Calu3 (cell line): ENCODE measurements around the gene KLK7. TPM values are rescaled to one million over a fixed set of nuclear protein-coding genes. Genes with fewer than 3 reads are reported as not detected.
A peak's percentile ranks its signal among the peaks of the same experiment; 100 is the strongest.

ENCODE experiments used
- BruUV-seq: library from RNA; stranded (reverse); fragments of 400-500 nt; replicated peaks from 2 replicates; lab custom pipeline; 2021; lab: Mats Ljungman, UMichigan
- CTCF ChIA-PET: fragments of 300-600 bp; sonication (Branson Sonifier 250); formaldehyde crosslinking; loops from one replicate; lab custom pipeline; 2022; ENCODE audit warnings: antibody characterized with exemption; lab: Charles Lee
- DNase-seq: peaks from one replicate; pipeline ENCODE4 v3.0.0; 2022
- H3K27ac Mint-ChIP-seq: one replicate; pipeline ENCODE4 v1.8.0; 2022; ENCODE audit warnings: mixed read lengths; ENCODE audit not compliant: unreplicated experiment
- H3K27me3 Mint-ChIP-seq: one replicate; pipeline ENCODE4 v1.8.0; 2022; ENCODE audit warnings: mixed read lengths; ENCODE audit not compliant: unreplicated experiment
- H3K36me3 Mint-ChIP-seq: one replicate; pipeline ENCODE4 v1.8.0; 2022; ENCODE audit warnings: mild to moderate bottlenecking, moderate library complexity, mixed read lengths; ENCODE audit not compliant: insufficient read depth, unreplicated experiment
- H3K4me1 Mint-ChIP-seq: one replicate; pipeline ENCODE4 v1.8.0; 2022; ENCODE audit warnings: mild to moderate bottlenecking, low read depth, mixed read lengths; ENCODE audit not compliant: unreplicated experiment
- H3K4me3 Mint-ChIP-seq: one replicate; pipeline ENCODE4 v1.8.0; 2022; ENCODE audit warnings: mild to moderate bottlenecking, low read depth, moderate library complexity, mixed read lengths; ENCODE audit not compliant: unreplicated experiment
- H3K9me3 Mint-ChIP-seq: one replicate; pipeline ENCODE4 v1.8.0; 2022; ENCODE audit warnings: low read depth, mixed read lengths; ENCODE audit not compliant: unreplicated experiment
- intact Hi-C: fragments of 100-400 bp; cut with micrococcal nuclease; formaldehyde crosslinking; loops from one replicate; pipeline ENCODE4 v1.10.0; 2022; ENCODE audit not compliant: unreplicated experiment
- total RNA-seq: library from RNA; stranded (reverse); gene quantifications from 2 replicates; pipeline ENCODE4 v1.2.3, GENCODE V29; 2022
- TF ChIP-seq, protein P1 (sequence below): fragments of 200-600 bp; IDR thresholded peaks from one replicate; pipeline ENCODE4 v1.8.0; 2022; ENCODE audit warnings: antibody characterized with exemption; ENCODE audit not compliant: unreplicated experiment

Gene KLK7
- total RNA-seq, 1 experiment from 2014 or later = 6.5 TPM

DNA sequence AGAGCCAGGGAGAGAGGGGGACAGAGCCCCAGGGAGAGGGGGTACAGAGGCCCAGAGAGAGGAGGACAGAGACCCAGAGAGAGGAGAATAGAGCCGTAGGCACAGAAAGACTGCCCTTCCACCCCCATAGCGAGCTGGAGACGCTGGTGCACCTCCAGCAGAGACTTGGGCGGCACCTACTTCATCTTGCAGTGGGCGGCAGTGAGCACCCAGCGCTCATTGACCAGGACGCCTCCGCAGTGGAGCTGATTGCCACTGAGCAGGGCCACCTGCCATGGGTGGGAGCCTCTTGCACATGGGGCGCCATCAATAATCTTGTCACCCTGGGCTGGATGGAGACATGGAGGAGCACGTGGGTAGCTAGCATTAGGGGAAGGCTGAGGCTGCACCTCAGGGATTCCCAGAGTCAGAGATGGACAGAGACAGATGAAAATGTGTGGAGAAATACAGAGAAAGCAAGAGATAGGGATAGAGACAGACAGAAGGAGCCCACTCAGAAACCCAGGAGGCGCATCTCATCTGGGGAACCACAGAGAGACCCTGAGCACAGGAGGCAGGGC is 2.0 kb downstream of the KLK7 start:
- TF ChIP-seq, protein P1, sequence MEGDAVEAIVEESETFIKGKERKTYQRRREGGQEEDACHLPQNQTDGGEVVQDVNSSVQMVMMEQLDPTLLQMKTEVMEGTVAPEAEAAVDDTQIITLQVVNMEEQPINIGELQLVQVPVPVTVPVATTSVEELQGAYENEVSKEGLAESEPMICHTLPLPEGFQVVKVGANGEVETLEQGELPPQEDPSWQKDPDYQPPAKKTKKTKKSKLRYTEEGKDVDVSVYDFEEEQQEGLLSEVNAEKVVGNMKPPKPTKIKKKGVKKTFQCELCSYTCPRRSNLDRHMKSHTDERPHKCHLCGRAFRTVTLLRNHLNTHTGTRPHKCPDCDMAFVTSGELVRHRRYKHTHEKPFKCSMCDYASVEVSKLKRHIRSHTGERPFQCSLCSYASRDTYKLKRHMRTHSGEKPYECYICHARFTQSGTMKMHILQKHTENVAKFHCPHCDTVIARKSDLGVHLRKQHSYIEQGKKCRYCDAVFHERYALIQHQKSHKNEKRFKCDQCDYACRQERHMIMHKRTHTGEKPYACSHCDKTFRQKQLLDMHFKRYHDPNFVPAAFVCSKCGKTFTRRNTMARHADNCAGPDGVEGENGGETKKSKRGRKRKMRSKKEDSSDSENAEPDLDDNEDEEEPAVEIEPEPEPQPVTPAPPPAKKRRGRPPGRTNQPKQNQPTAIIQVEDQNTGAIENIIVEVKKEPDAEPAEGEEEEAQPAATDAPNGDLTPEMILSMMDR = no peak
- no TSS peak for BruUV-seq
- CTCF ChIA-PET = no interaction called here
- H3K4me3 Mint-ChIP-seq = no peak overlapping the region
- H3K9me3 Mint-ChIP-seq = no peaks in the 10 kb centered on the region
- peaks cover 18% of the 10 kb centered on the region for H3K27me3 Mint-ChIP-seq
- peak overlapping the region; percentile 62 for H3K27ac Mint-ChIP-seq
- intact Hi-C loops = no loop called here
- DNase-seq = no peak
- peaks cover 45% of the 10 kb centered on the region for H3K4me1 Mint-ChIP-seq
- H3K36me3 Mint-ChIP-seq = peaks cover under 1% of the 10 kb centered on the region

DNA sequence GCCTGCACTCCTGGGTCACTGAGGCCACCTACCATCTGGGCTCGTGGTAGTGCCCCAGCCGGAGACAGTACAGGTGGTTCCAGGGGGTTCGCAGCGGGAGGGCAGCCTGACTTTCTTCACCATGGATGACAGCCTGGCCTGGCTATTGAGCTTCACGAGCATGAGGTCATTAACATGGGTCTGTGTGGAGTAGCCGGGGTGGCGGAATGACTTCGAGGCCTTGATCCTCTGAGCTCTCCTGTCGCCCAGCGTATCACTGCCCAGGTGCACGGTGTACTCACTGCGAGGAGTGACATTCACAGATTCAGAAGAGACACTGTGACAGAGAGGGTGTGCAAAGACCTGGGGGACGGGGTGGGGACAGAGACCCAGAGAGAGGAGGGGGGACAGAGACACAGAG is 3.5 kb downstream of the KLK7 start:
- no peak overlapping the region for H3K4me3 Mint-ChIP-seq
- TF ChIP-seq, protein P1 = no peak
- peak overlapping the region; percentile 62 for H3K27ac Mint-ChIP-seq
- no peak for DNase-seq
- intact Hi-C loops = no loop called here
- no peaks in the 10 kb centered on the region for H3K9me3 Mint-ChIP-seq
- BruUV-seq = no TSS peak
- peaks cover 18% of the 10 kb centered on the region for H3K27me3 Mint-ChIP-seq
- peaks cover 13% of the 10 kb centered on the region for H3K36me3 Mint-ChIP-seq
- CTCF ChIA-PET = interaction anchor here (0.9 kb wide), 1 partner anchor 22 kb away, joined by 4 read pairs; no protein-coding TSS in a partner anchor
- peaks cover 56% of the 10 kb centered on the region for H3K4me1 Mint-ChIP-seq

DNA sequence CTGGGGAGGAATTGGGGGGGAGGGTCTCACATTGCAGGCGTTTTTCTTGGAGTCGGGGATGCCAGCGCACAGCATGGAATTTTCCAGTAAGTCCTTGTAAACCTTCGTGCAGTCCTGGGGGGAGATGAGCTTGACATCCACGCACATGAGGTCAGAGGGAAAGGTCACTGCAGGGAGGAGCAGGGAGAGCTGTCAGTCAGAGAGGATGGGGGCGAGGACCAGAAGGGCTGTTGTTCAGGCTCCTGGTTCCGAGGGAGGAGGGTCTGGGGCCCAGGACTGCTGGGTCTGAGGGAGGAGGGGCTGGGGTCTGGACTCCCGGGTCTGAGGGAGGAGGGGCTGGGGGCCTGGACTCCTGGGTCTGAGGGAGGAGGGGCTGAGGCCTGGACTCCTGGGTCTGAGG is 4.0 kb downstream of the KLK7 start:
- Mint-ChIP-seq H3K9me3 (no peaks in the 10 kb centered on the region), H3K27me3 (peaks cover 18% of the 10 kb centered on the region), H3K27ac (no peak overlapping the region), H3K4me3 (no peak overlapping the region), H3K36me3 (peaks cover 13% of the 10 kb centered on the region), H3K4me1 (peaks cover 56% of the 10 kb centered on the region)
- CTCF ChIA-PET = interaction anchor here (0.9 kb wide), 1 partner anchor 23 kb away, joined by 4 read pairs; no protein-coding TSS in a partner anchor
- BruUV-seq = no TSS peak
- intact Hi-C loops = no loop called here
- TF ChIP-seq, protein P1 = no peak
- DNase-seq = no peak

DNA sequence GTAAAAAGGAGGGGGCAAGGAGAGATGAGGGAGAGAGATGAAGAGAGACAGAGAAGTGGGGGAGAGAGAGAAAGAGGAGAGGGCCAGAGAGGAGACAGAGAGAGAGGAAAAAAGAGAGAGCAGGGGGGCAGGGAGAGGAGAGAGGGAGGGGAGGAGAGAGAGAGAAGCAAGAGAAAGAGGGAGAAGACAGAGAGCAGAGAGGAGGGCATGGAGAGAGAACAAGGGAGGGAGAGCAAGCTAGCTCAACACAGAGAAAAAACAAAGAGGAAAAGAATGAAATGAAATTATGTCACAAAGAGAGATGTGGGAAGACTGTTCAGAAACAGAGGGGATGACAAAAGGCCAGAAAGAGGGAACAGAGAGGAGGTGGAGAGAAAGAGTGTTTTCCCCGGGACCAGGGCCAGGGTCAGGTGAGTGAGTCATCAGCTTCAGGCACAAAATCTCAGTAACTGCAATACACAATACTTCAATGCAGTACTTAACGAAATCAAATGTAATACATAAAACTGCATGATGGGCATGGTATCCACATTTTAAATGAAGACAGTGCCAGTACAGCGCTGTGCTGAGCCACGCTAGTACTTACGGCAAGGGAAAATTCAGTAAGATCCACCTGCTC is 4.8 kb downstream of the KLK7 start:
- BruUV-seq = no TSS peak
- Mint-ChIP-seq H3K4me1 (peaks cover 56% of the 10 kb centered on the region), H3K27ac (peak overlapping the region; percentile 12), H3K9me3 (no peaks in the 10 kb centered on the region), H3K4me3 (no peak overlapping the region), H3K27me3 (peaks cover 18% of the 10 kb centered on the region), H3K36me3 (peaks cover 13% of the 10 kb centered on the region)
- TF ChIP-seq, protein P1 = no peak
- DNase-seq = peak; percentile 56
- intact Hi-C loops = no loop called here
- CTCF ChIA-PET = interaction anchor here (0.6 to 1.4 kb wide), 3 partner anchors 13 to 39 kb away, joined by 3 to 5 read pairs (median 4); no protein-coding TSS in a partner anchor
